H1 (cell line): ENCODE results near the gene ZDHHC11. TPM values are rescaled to one million over a fixed set of nuclear protein-coding genes. Genes with fewer than 3 reads are reported as not detected.
"Not testable (repeated sequence)": the region's sequence is repeated elsewhere in the genome, so short reads cannot be mapped to it uniquely, and the experiment has no call there.

Experiments used
- CTCF ChIA-PET: fragments of 300-600 bp; sonication (Branson Sonifier 250); formaldehyde crosslinking; loops from one replicate; lab custom pipeline; 2021; ENCODE audit not compliant: partially characterized antibody; lab: Charles Lee
- POLR2A ChIA-PET: fragments of 300-600 bp; sonication (Branson Sonifier 250); formaldehyde crosslinking; loops from one replicate; lab custom pipeline; 2021; ENCODE audit warnings: inconsistent platforms; ENCODE audit not compliant: partially characterized antibody; lab: Charles Lee
- DNase-seq, 2 experiments: peaks; one replicate each; pipeline versions ENCODE4 v3.0.0 to v3.0.0-alpha.2; 2010 to 2022; ENCODE audit warnings: low spot score in 2 of 2, low read depth in 1 of 2, mixed read lengths in 1 of 2
- FAIRE-seq: peaks from 2 replicates; lab custom pipeline; 2011; peaks lifted over from hg19 to GRCh38; lab: Jason Lieb, UNC
- H2AFZ ChIP-seq: 2 replicates; pipeline ENCODE4 v1.8.1; 2012; ENCODE audit warnings: low read length, inconsistent platforms
- H2AK5ac ChIP-seq: 2 replicates; pipeline ENCODE4 v1.6.1; 2013; ENCODE audit warnings: low read depth, low read length
- H2BK120ac ChIP-seq: replicated peaks from 2 replicates; pipeline ENCODE3; 2013; ENCODE audit warnings: low read depth, low read length, inconsistent platforms
- H2BK12ac ChIP-seq: 2 replicates; pipeline ENCODE4 v1.6.1; 2013; ENCODE audit warnings: low read depth, low read length
- H2BK15ac ChIP-seq: 2 replicates; pipeline ENCODE4 v1.6.1; 2013; ENCODE audit warnings: low read length
- H2BK20ac ChIP-seq: 2 replicates; pipeline ENCODE4 v1.6.1; 2013; ENCODE audit warnings: low read length
- H2BK5ac ChIP-seq: 2 replicates; pipeline ENCODE4 v1.6.1; 2013; ENCODE audit warnings: low read depth, low read length
- H3K14ac ChIP-seq: 2 replicates; pipeline ENCODE4 v1.6.1; 2013; ENCODE audit warnings: inconsistent platforms; ENCODE audit not compliant: insufficient read length
- H3K18ac ChIP-seq: 2 replicates; pipeline ENCODE4 v1.6.1; 2013; ENCODE audit warnings: low read length; ENCODE audit errors: extremely low read depth
- H3K23ac ChIP-seq: 2 replicates; pipeline ENCODE4 v1.6.1; 2013; ENCODE audit warnings: inconsistent platforms; ENCODE audit not compliant: insufficient read length
- H3K23me2 ChIP-seq: 2 replicates; pipeline ENCODE4 v1.6.1; 2013; ENCODE audit warnings: low read depth, low read length
- H3K27ac ChIP-seq: 2 replicates; pipeline ENCODE4 v1.6.1; 2011; ENCODE audit warnings: low read depth, low read length, inconsistent platforms
- H3K27me3 ChIP-seq, 4 experiments: replicated peaks in 1 of 4; 1 replicate in 1 of 4; 2 replicates in 3 of 4; pipeline versions ENCODE4 v1.6.1 to v1.8.1; 2011 to 2013; ENCODE audit warnings: low read length in 3 of 4, mild to moderate bottlenecking in 3 of 4, inconsistent platforms in 2 of 4, mixed read lengths in 2 of 4, moderate library complexity in 1 of 4; ENCODE audit not compliant: control insufficient read depth in 3 of 4, insufficient read depth in 3 of 4; ENCODE audit errors: extremely low read depth in 1 of 4
- H3K36me3 ChIP-seq, 4 experiments: 2 replicates each; pipeline versions ENCODE4 v1.6.1 to v1.8.1; 2011 to 2013; ENCODE audit warnings: mild to moderate bottlenecking in 4 of 4, low read length in 3 of 4, moderate library complexity in 2 of 4, control low read depth in 1 of 4, inconsistent platforms in 1 of 4; ENCODE audit not compliant: insufficient read depth in 4 of 4, control insufficient read depth in 2 of 4
- H3K4ac ChIP-seq: replicated peaks from 2 replicates; pipeline ENCODE3; 2013; ENCODE audit warnings: low read length, low read depth, mixed read lengths, inconsistent platforms; ENCODE audit not compliant: insufficient read length
- H3K4me1 ChIP-seq, 4 experiments: replicated peaks in 1 of 4; 1 replicate in 1 of 4; 2 replicates in 3 of 4; pipeline versions ENCODE4 v1.6.1 to v1.8.1; 2011 to 2013; ENCODE audit warnings: low read length in 3 of 4, inconsistent platforms in 2 of 4, mixed read lengths in 1 of 4; ENCODE audit not compliant: insufficient read depth in 4 of 4, control insufficient read depth in 3 of 4
- H3K4me2 ChIP-seq, 2 experiments: 2 replicates each; pipeline versions ENCODE4 v1.6.1 to v1.8.1; 2011 to 2013; ENCODE audit warnings: low read depth in 2 of 2, low read length in 2 of 2, control low read depth in 1 of 2, inconsistent platforms in 1 of 2, mild to moderate bottlenecking in 1 of 2; ENCODE audit not compliant: insufficient read depth in 1 of 2
- H3K4me3 ChIP-seq, 4 experiments: fragments of 200-600, 300-600 bp in 1 of 4; sonication (generic), shearing (Covaris generic), sonication (Bioruptor Twin) in 1 of 4; 2 replicates each; pipeline versions ENCODE4 v1.5.1 to v1.8.1; 2011 to 2016; ENCODE audit warnings: low read length in 4 of 4, low read depth in 3 of 4, control low read depth in 2 of 4, inconsistent platforms in 2 of 4, mild to moderate bottlenecking in 2 of 4, mixed read lengths in 1 of 4, moderate library complexity in 1 of 4; ENCODE audit not compliant: insufficient read depth in 2 of 4; ENCODE audit errors: extremely low read depth in 1 of 4
- H3K56ac ChIP-seq: replicated peaks from 2 replicates; pipeline ENCODE3; 2013; ENCODE audit warnings: low read depth, mild to moderate bottlenecking, mixed read lengths, low read length, inconsistent platforms; ENCODE audit not compliant: insufficient read length
- H3K79me1 ChIP-seq: 2 replicates; pipeline ENCODE4 v1.6.1; 2013; ENCODE audit warnings: low read depth, low read length, control low read depth
- H3K79me2 ChIP-seq, 2 experiments: 2 replicates each; pipeline versions ENCODE4 v1.6.1 to v1.8.1; 2012 to 2013; ENCODE audit warnings: low read length in 2 of 2, mild to moderate bottlenecking in 2 of 2, inconsistent platforms in 1 of 2; ENCODE audit not compliant: insufficient read depth in 2 of 2, control insufficient read depth in 1 of 2
- H3K9ac ChIP-seq, 4 experiments: replicated peaks in 1 of 4; 1 replicate in 1 of 4; 2 replicates in 3 of 4; pipeline versions ENCODE4 v1.6.1 to v1.8.1; 2011 to 2013; ENCODE audit warnings: low read depth in 3 of 4, low read length in 3 of 4, control low read depth in 2 of 4, mild to moderate bottlenecking in 2 of 4, moderate library complexity in 2 of 4, inconsistent platforms in 1 of 4; ENCODE audit errors: extremely low read depth in 1 of 4
- H3K9me3 ChIP-seq, 2 experiments: 2 replicates each; pipeline versions ENCODE4 v1.6.1 to v1.8.1; 2012 to 2013; ENCODE audit warnings: mild to moderate bottlenecking in 2 of 2, moderate library complexity in 2 of 2, control low read depth in 1 of 2, inconsistent platforms in 1 of 2, low read depth in 1 of 2, low read length in 1 of 2, mixed read lengths in 1 of 2; ENCODE audit not compliant: insufficient read depth in 2 of 2
- H4K20me1 ChIP-seq, 2 experiments: replicated peaks in 1 of 2; 2 replicates each; pipeline versions ENCODE3 to v1.8.1; 2011 to 2013; ENCODE audit warnings: inconsistent platforms in 2 of 2, low read length in 2 of 2, mild to moderate bottlenecking in 1 of 2; ENCODE audit not compliant: insufficient read depth in 2 of 2, control insufficient read depth in 1 of 2
- H4K5ac ChIP-seq: 2 replicates; pipeline ENCODE4 v1.6.1; 2013; ENCODE audit warnings: low read length, low read depth, mixed read lengths, inconsistent platforms; ENCODE audit not compliant: insufficient read length
- H4K8ac ChIP-seq: 2 replicates; pipeline ENCODE4 v1.8.0; 2013; ENCODE audit warnings: mild to moderate bottlenecking, moderate library complexity, low read length, inconsistent platforms; ENCODE audit not compliant: insufficient read depth; ENCODE audit errors: extremely low read depth
- H4K91ac ChIP-seq: replicated peaks from 2 replicates; pipeline ENCODE3; 2013; ENCODE audit warnings: low read length, mixed read lengths, inconsistent platforms; ENCODE audit not compliant: insufficient read length
- WGBS, 2 experiments: shearing (Covaris generic) in 1 of 2; methylation state at CpG; one replicate each; pipeline versions ENCODE4 v1.1.6 to v1.1.7; 2013 to 2015; ENCODE audit warnings: low lambda C conversion rate in 2 of 2, mixed read lengths in 2 of 2, inconsistent platforms in 1 of 2, low coverage in 1 of 2, missing lambda C conversion rate in 1 of 2; ENCODE audit not compliant: insufficient replicate concordance in 2 of 2, insufficient coverage in 1 of 2, insufficient read length in 1 of 2; ENCODE audit errors: extremely low coverage in 1 of 2, missing lambda C conversion rate in 1 of 2; 5-methylcytosine and 5-hydroxymethylcytosine counted together
- polyA plus RNA-seq, 7 experiments: library from polyadenylated mRNA; depleted of rRNA in 3 of 7; stranded (reverse) in 5 of 7; unstranded in 2 of 7; fragments of >200 nt in 5 of 7; fragments of 200-250 nt in 2 of 7; gene quantifications; 1 replicate in 5 of 7; 2 replicates in 1 of 7; 4 replicates in 1 of 7; pipeline versions ENCODE4 v1.2.1 to v1.2.3, GENCODE V29; 2011 to 2013; ENCODE audit warnings: missing spikeins in 2 of 7, mixed read lengths in 2 of 7
- total RNA-seq: library from RNA; stranded (reverse); fragmentation: NEBNext Ultra II Directional; extraction: Animal tissue kit (Norgen Biotek cat#: 25700); gene quantifications from 2 replicates; pipeline ENCODE4 v1.2.1, GENCODE V29; 2021

ZDHHC11 gene
- total and polyA plus RNA-seq, 2 of the 8 experiments (the other 6 are each of a cell fraction or from before 2014, with no cell fraction given) = 4.7 to 16.6 TPM

- H3K79me1 ChIP-seq, H3K36me3 ChIP-seq, H2BK5ac ChIP-seq, H3K27ac ChIP-seq, H3K4me2 ChIP-seq, H4K8ac ChIP-seq, H2BK12ac ChIP-seq, H3K23ac ChIP-seq, H3K23me2 ChIP-seq, FAIRE-seq, POLR2A ChIA-PET, CTCF ChIA-PET, H4K91ac ChIP-seq, H3K18ac ChIP-seq, H2AFZ ChIP-seq, DNase-seq, H2BK120ac ChIP-seq, H3K9me3 ChIP-seq, H4K20me1 ChIP-seq, H3K4me3 ChIP-seq, H3K14ac ChIP-seq, H2BK20ac ChIP-seq, H3K4ac ChIP-seq, H2AK5ac ChIP-seq, H3K79me2 ChIP-seq, H2BK15ac ChIP-seq, H3K56ac ChIP-seq, H3K9ac ChIP-seq, H4K5ac ChIP-seq, H3K27me3 ChIP-seq, H3K4me1 ChIP-seq: not testable (repeated sequence)
- WGBS, 2 experiments = 98% methylated on average over 12 of the region's 26 CpGs; no CpG with 5 or more reads in 1 of the 2 experiments
Observed at GRCh38 chr5:843371-843770, 7.4 kb downstream of the ZDHHC11 start.
